Aorta (tissue), 5 donors: ENCODE results near the gene DMRT3. TPM values are rescaled to one million over a fixed set of nuclear protein-coding genes. Genes with fewer than 3 reads are reported as not detected.

ENCODE experiments used
- ATAC-seq: fragments of 200-7000 bp; cut with Tn5 transposase; one replicate; pipeline ENCODE4 v1.9.1; 2022; ENCODE audit warnings: moderate library complexity; ENCODE audit not compliant: low FRiP score
- DNase-seq, 2 donors: peaks; one replicate each; pipeline ENCODE4 v3.0.0-alpha.2; 2020
- H3K27ac ChIP-seq, 2 donors: one replicate each; pipeline ENCODE4 v1.5.1; 2013; ENCODE audit warnings: low read length in 2 of 2, mild to moderate bottlenecking in 2 of 2, moderate library complexity in 2 of 2, control low read depth in 1 of 2, inconsistent platforms in 1 of 2, low read depth in 1 of 2
- H3K27me3 ChIP-seq, 2 donors: one replicate each; pipeline ENCODE4 v1.6.1; 2013; ENCODE audit warnings: control low read depth in 1 of 2, low read length in 1 of 2, mild to moderate bottlenecking in 1 of 2, moderate library complexity in 1 of 2; ENCODE audit not compliant: insufficient read depth in 2 of 2, control insufficient read depth in 1 of 2
- H3K36me3 ChIP-seq, 2 donors: one replicate each; pipeline ENCODE4 v1.6.1; 2013; ENCODE audit warnings: control low read depth in 1 of 2, low read length in 1 of 2, mild to moderate bottlenecking in 1 of 2; ENCODE audit not compliant: insufficient read depth in 2 of 2, control insufficient read depth in 1 of 2
- H3K4me1 ChIP-seq, 2 donors: one replicate each; pipeline ENCODE4 v1.6.1; 2013; ENCODE audit warnings: low read length in 2 of 2, control low read depth in 1 of 2, mild to moderate bottlenecking in 1 of 2, moderate library complexity in 1 of 2; ENCODE audit not compliant: insufficient read depth in 2 of 2, control insufficient read depth in 1 of 2
- H3K4me3 ChIP-seq, 2 donors: one replicate each; pipeline ENCODE4 v1.5.1; 2013; ENCODE audit warnings: low read length in 2 of 2, control low read depth in 1 of 2, mild to moderate bottlenecking in 1 of 2
- H3K9me3 ChIP-seq: one replicate; pipeline ENCODE4 v1.6.1; 2013; ENCODE audit warnings: mild to moderate bottlenecking, low read length; ENCODE audit not compliant: control insufficient read depth
- WGBS, 2 donors: extraction: QIAGEN DNeasy Blood & Tissue Kit; methylation state at CpG; one replicate each; pipeline ENCODE4 v1.1.7; 2013; 5-methylcytosine and 5-hydroxymethylcytosine counted together
- intact Hi-C, 2 donors: fragments of 100-400 bp; cut with DNase I; formaldehyde crosslinking; loops; one replicate each; pipeline versions ENCODE4 v1.14.2 to v1.15.0; 2022
- polyA plus RNA-seq, 2 donors: library from polyadenylated mRNA; stranded (reverse); fragments of 200-250 nt; gene quantifications; one replicate each; pipeline ENCODE4 v1.2.3, GENCODE V29; 2013
- total RNA-seq, 2 donors: library from RNA; stranded (reverse); fragmentation: NEBNext Ultra II Directional; extraction: Animal tissue kit (Norgen Biotek cat#: 25700); gene quantifications; one replicate each; pipeline ENCODE4 v1.2.1, GENCODE V29; 2021
- donor health status: healthy with polysubstance abuse.
- donor health status: Bipolar disorder and iron deficiency.
- donor health status: DM: no; HTN: no; CAD: no.
- donor health status: DM: no; HTN: no; CAD: no.
- donor health status: DM: yes; HTN: yes; CAD: no.

The DMRT3 gene
- total and polyA plus RNA-seq, 4 donors: 0.26 to 1.2 TPM; not detected in 2

DNA sequence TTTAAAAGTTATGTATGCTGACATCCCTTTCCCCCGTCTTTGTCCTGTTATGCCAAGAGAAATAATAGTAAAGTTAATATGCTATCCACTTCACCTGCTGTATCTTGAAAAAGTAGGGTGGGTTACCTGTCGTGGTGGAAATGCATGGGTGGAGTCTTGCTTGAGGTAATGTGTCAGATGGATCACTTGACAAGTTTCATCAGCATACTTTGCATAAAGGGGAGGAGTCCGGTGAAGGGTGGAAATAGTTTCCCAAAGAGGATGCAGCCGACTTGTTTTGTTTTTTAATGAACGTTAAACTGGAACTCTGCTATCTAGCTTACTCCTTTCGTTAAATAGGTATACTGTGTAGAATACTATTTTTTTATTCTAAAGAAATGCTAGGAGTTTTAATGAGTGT lies 9.0 kb upstream of the DMRT3 start:
- 43 to 48% methylated on average over 6 of the region's 6 CpGs for WGBS, 2 donors
- no peak overlapping the region for H3K4me3 ChIP-seq
- H3K27me3 ChIP-seq: no peaks in the 10 kb centered on the region
- no peaks in the 10 kb centered on the region for H3K4me1 ChIP-seq
- peaks cover 1% of the 10 kb centered on the region for H3K9me3 ChIP-seq
- no peak overlapping the region for H3K27ac ChIP-seq
- DNase-seq (no peak), ATAC-seq (no peak)
- intact Hi-C loops: no loop called here
- no peaks in the 10 kb centered on the region for H3K36me3 ChIP-seq

DNA sequence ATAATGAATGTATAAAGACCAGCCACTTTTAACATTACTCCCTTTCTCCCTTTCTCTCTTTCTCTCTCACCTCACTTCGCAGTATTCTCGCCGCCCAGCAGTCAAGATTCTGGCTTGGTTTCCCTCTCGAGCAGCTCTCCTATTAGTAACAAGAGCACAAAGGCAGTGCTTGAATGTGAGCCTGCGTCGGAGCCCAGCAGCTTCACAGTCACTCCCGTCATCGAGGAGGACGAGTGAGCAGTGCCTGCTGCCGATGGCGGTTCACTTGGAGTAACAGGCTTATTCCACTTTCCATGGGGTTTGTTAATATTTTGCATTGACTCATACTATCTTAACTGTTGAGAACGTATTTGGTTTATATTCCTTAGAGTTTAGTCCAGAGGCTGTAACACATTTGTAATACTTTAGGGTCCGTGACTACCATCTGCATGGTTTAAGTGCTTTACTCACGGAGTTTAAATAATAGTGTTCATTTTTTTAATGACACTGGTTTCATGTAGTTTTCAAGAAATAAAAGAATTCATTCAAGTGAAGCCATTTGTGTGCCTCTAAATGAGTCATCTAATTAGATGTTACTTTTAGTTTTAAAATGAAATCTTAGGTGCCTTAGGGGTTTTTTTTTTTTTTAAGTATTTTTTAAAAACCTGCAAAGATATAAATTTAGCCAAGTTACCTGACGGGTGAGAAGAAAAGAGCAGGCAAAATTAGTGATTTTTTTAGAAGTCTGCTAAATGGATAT lies 8.4 kb upstream of the DMRT3 start:
- intact Hi-C loops: no loop called here
- no peaks in the 10 kb centered on the region for H3K36me3 ChIP-seq
- H3K9me3 ChIP-seq: peaks cover 1% of the 10 kb centered on the region
- no peaks in the 10 kb centered on the region for H3K27me3 ChIP-seq
- H3K4me1 ChIP-seq: no peaks in the 10 kb centered on the region
- ATAC-seq: no peak
- H3K27ac ChIP-seq: no peak overlapping the region
- WGBS, 2 donors: 38 to 46% methylated on average over 15 of the region's 15 CpGs
- H3K4me3 ChIP-seq: no peak overlapping the region
- DNase-seq: no peak

DNA sequence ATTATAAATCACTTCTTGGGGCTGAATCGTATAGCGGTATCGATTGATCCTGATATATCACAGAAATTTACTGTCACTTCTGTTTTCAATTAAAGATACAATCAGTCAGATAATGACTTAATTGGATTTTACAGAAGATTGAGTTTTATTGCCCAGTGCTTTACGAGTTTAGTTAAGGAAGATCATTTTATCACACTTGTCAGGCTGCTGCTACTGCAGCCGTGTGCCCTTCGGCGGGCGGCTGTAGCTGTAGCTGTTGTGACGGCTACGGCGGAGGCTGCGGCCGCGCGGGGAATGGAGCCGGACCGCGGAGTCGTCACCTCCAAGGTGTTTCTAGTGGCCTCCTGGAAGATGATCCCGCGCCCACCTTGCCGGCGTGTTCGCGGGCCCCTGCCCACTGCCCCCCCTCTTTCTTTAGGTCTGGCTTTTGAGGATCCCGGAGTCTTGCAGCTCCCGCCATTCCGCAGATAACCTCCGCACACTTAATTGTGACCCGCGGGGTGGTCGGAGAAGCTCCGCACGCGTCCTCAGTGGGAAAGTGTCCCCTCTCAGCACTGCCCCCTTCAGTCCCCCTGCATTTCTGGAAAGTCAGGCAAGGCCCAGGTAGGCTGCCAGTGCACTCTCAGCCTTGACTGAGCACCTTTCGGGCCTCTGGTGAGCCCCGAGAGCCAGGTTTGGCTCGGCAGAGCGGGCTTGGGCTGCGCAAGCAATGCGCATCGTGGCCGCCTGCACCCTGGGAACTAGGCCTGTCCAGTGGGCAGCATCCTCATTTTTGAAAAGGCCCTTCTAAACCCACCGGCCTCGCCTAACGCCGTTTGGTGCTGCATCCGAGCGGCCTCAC lies 6.9 kb upstream of the DMRT3 start:
- no peak for DNase-seq
- 28 to 41% methylated on average over 49 of the region's 49 CpGs for WGBS, 2 donors
- Histone ChIP-seq H3K27ac (no peak overlapping the region), H3K4me1 (no peaks in the 10 kb centered on the region), H3K4me3 (no peak overlapping the region), H3K27me3 (no peaks in the 10 kb centered on the region), H3K36me3 (no peaks in the 10 kb centered on the region), H3K9me3 (peaks cover 1% of the 10 kb centered on the region)
- no peak for ATAC-seq
- intact Hi-C loops: no loop called here

DNA sequence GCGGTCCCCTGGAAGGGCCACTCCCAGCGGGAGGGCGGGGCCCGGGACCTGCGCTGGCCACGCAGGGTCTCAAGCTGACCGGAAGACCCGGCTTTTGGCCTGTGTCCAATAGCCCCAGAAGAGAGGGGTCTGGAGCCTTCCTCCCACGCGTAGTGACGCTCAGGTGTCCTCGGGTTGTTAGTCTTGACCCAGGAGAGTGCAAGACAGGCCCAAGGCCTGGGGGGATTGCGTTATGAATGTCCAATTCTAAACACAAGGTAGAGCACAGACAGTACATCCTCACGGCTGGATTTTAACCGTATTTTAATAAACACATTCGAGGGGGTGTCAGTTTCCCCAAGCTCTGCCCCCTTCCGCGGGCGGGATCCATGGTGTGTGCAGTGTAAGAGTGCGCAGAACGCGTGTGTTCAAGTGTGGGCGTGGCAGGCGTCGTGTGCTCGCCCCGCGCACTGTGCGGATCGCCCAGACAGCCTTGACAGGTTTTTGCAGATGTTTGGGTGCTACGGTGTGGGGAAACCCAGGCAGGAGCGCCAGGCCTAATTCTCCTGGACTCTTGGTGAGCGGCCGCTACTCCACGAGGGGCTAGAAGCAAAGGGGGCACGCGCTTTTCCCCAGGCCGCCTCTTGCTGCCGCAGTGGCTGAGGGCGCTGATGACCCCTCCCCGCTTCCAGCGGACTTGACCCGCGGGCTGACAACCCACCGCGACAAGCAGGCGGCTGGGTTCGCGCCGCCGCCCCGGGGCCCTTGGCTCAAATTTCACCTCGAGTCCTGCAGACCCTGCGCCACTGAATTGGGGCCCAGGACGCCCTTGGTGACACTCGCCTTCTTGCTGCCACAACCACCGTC lies 6.1 kb upstream of the DMRT3 start:
- WGBS, 2 donors: 22 to 32% methylated on average over 57 of the region's 57 CpGs
- ATAC-seq: no peak
- DNase-seq: no peak
- no peaks in the 10 kb centered on the region for H3K27me3 ChIP-seq
- intact Hi-C loops: no loop called here
- H3K4me1 ChIP-seq: no peaks in the 10 kb centered on the region
- H3K9me3 ChIP-seq: peaks cover 1% of the 10 kb centered on the region
- no peak overlapping the region for H3K27ac ChIP-seq
- H3K36me3 ChIP-seq: no peaks in the 10 kb centered on the region
- H3K4me3 ChIP-seq: no peak overlapping the region

DNA sequence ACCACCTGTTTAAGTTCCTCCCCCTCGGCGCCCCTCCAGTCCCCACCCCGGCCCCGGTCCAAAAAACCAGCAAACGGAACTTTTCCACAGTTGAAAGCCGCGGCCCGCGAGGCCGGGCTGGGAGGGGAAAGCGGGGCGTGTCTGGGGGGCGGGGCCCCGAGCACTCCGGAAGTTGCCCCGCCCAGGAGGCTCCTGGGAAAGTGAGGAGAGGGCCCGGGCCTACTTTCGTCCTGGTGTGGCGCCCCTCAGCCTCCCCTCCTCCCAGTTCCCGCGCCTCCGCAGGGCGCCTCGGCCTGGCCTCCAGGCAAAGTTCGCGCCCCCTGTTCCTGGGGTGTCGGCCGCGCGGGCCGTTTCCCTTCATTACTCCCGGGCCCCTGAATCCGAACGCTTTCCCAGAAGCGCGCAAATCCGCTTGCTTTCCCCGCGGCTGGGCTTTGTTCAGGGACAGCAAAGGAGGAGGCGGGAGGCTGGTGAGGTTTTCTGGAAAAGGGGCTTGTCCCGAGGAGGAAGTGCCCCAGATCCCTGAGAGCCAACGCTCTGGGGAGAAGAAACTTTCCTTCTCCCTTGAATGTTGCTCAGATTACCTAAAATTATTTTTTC lies 4.5 kb upstream of the DMRT3 start:
- intact Hi-C loops: no loop called here
- no peak overlapping the region for H3K27ac ChIP-seq
- H3K9me3 ChIP-seq: peaks cover 1% of the 10 kb centered on the region
- WGBS, 2 donors: 5% methylated on average over 33 to 42 of the region's 42 CpGs
- no peaks in the 10 kb centered on the region for H3K4me1 ChIP-seq
- H3K27me3 ChIP-seq: no peaks in the 10 kb centered on the region
- ATAC-seq (no peak), DNase-seq (no peak)
- H3K4me3 ChIP-seq: peak overlapping the region in 1 of 2 donors; percentile 35
- no peaks in the 10 kb centered on the region for H3K36me3 ChIP-seq

DNA sequence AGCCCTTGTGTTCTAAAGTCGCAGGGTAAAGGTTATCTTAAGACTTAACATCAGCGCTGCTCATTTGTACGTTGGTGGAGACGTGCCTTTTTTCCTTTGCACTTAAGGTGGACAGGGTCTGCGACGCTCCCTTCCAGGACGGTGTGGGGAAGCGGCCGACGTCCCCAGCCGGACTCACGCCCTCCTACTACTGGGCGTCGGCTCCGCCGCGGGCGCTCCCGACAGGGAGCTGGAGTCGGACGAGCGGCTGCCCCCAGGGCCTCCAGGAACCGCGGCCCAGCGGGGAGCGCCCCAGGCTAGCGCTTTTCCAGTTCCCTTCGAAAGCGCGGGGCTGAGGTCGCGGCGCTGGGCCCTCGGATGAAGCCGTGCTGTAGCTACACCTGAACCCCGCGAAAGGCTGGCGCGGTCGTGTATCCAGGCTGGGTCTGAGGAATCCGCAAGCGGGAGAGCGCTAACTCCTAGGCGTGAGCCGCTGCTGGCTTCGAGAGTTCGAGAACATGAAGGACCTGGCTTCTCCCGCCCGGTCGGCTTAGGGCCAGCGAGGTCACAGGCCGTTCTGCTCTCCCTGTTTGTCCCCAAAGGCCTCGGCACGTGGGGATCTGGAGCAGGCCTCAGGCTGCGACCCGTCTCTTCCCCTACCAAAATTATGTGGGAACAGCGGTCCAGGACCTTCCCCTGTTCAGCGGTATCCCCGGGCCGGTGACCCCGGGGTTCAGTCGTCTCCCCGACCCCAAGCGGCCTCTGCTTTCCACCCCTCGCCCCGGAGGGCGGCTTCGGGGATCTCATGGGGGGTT lies 3.8 kb upstream of the DMRT3 start:
- H3K4me3 ChIP-seq: peak overlapping the region in 1 of 2 donors; percentile 35
- no peaks in the 10 kb centered on the region for H3K4me1 ChIP-seq
- peaks cover 1% of the 10 kb centered on the region for H3K9me3 ChIP-seq
- H3K27ac ChIP-seq: no peak overlapping the region
- intact Hi-C loops: no loop called here
- DNase-seq (no peak), ATAC-seq (peak; percentile 3)
- no peaks in the 10 kb centered on the region for H3K27me3 ChIP-seq
- WGBS, 2 donors: 19 to 31% methylated on average over 68 of the region's 68 CpGs
- H3K36me3 ChIP-seq: no peaks in the 10 kb centered on the region

DNA sequence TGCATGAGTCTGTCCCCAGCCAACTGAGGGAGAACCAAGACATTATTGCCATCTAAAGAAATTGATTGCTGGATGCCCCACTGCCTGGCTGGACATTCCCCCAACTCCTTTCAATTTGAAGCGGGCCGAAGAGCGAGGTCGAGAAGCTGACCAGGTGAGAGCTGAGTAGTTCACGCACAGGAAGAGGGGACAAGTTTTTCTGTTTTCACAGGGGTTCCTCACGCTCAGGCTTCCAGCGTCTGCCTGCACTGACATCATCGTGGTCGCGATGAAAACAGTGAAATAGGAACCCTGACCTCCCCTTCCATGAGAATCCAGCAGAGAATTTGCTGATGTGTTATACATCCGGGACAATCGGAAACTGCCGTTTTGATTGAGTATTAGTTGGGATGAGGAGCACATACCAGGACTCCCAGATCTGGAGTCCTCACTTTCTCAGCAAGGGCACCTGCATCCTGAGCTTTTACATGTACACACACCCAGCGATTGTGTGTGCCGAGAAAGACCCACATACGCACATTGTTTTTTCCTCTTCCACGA lies 3.1 kb upstream of the DMRT3 start:
- H3K27ac ChIP-seq: no peak overlapping the region
- no peaks in the 10 kb centered on the region for H3K4me1 ChIP-seq
- DNase-seq (no peak), ATAC-seq (no peak)
- no peaks in the 10 kb centered on the region for H3K36me3 ChIP-seq
- intact Hi-C loops: no loop called here
- H3K9me3 ChIP-seq: peaks cover 1% of the 10 kb centered on the region
- H3K27me3 ChIP-seq: no peaks in the 10 kb centered on the region
- no peak overlapping the region for H3K4me3 ChIP-seq
- WGBS, 2 donors: 69 to 76% methylated on average over 17 of the region's 17 CpGs
